DMS53 treated with DMSO at 0.1 percent for 48 hours (cell line): Measurements from ENCODE around the gene TST.
A peak's percentile ranks its signal among the peaks of the same experiment; 100 is the strongest.

Experiments
- DNase-seq: peaks from one replicate; lab custom pipeline; 2025; ENCODE audit not compliant: unreplicated experiment; lab: John Stamatoyannopoulos, UW

The TST gene

DNA sequence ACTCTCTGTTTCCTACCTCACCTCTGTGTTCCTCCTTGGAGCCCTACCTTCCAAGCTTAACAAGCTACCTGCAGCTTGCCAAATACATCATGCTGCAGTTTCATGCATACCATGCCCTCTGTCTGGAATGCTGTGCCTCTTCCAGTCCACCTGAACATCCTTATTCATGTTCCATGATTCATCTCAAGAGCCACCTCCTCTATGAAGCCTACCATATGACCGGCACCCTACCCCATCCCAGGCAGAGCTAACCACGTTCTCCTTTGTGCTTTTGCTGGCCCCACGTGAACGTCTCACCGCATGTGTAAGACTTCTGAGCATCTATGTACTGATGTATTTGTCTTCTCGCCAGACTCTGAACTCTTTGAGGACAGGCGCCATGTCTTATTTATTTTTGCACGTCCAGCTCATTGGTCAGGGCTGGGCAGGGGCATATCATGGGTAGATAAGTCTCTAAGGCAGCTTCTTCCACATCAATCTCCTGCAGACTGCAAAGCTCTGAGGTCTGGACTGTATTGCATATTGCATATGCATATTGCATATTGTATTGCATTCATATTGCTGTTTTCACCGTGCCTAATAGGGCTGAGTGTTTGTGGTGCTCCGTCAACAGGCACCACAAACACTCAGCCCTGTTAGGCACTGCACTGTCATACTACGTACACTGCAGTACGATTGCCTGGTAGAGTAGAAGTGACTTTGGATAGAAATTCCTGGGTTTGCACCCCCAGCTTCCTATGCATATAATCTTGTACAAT lies 31.0 kb downstream of the TST start:
- DNase-seq: no peak

DNA sequence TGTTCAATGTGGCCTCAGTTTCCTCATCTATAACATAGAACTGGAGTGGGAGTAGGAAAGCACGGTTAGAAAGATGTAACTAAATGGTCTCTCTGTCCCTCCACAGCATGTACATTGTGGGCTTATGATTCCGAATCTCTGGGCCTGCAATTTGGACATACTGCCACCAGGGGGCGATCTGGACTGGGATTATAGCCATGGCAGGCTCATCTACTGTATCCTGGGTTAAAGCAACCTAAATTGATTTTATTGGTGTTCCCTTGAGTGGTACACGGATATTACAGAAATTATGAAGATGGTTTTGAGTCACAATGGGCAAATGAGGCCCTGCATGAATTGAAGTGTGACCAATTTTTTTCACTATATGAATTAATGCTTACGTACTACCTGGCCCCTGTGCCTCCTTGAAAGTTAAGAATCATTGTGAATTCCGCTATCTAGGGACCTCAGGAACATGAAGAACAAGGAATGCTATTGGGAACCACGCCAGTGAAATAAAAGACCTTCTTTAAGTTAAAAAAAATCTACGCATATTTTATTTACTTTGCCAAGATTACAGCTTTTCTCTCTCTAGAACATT lies 32.9 kb downstream of the TST start:
- no peak for DNase-seq

DNA sequence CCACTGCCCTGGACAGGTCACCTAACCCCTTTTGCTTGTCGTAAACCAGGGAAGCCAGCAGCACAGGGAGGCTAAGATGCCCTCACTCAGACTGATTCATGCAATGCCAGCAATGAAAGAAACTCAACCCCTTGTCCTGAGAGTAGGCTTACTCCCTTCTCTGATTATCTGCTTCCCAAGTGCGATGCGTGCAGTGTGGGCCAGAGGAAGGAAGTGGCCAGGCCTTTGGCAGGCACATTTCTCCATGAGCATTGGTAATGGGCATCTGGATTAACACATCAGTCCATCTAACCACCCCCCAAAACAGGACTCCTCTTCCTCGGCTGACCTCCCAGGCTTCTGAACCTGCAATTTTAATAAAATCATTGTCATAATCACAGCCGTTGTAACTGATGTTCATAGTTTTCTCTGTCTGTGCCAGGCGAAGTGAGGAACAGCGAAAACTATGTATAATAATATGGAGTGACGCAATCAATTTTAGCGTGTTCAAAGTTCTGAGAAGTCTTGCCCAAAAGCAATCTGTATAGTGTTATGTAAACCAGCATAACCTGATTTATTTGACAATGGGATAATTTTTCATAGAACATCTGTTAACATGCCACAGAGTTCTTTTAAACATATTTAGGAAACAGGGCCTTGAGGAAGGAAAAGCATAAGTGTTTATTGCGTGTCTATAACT lies 33.9 kb downstream of the TST start:
- no peak for DNase-seq

DNA sequence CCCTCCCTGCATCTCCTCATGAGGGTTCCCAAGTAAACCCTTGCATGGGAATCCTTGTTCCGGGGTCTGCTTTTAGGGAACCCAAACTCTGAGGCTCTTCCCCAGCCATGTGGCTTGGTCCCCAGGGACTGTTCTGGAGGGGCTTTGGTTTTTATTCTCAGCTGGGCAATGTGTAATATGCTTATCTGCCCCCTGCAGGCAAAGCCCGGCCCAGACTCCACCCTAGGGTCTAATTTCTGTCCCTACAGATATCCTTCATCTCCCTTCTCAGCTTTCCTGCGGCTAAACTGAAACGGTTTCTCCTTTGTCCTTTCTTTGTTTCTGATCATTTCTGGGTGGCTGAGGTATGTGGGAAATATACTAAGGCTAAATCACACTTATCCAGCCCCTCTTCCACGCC lies 37.1 kb downstream of the TST start:
- no peak for DNase-seq

DNA sequence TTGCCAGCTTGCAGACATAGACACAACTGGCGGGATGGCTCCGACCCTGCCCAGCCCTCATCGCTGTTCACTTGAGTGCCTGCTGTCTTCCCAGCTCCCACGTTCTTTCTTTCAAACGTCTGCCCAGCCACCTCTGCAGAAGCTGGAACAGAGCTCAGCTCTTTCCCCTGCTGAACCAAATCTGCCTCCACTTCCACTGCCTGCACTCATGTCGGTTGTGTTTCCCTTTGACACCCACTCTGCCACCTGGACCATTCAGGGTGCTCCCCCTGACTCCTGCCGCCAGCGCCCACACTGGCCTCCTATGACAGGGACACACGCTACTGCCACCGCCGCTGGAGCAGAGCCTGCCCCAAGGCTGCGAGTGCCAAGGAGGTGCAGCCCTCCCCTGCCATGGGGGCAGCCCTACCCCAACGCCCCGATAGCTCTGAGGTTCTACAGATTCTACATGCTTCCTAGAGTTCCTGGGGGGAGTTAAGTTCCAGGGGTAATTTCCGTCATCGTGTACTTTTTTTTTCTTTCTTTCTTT lies 37.9 kb downstream of the TST start:
- DNase-seq: no peak

DNA sequence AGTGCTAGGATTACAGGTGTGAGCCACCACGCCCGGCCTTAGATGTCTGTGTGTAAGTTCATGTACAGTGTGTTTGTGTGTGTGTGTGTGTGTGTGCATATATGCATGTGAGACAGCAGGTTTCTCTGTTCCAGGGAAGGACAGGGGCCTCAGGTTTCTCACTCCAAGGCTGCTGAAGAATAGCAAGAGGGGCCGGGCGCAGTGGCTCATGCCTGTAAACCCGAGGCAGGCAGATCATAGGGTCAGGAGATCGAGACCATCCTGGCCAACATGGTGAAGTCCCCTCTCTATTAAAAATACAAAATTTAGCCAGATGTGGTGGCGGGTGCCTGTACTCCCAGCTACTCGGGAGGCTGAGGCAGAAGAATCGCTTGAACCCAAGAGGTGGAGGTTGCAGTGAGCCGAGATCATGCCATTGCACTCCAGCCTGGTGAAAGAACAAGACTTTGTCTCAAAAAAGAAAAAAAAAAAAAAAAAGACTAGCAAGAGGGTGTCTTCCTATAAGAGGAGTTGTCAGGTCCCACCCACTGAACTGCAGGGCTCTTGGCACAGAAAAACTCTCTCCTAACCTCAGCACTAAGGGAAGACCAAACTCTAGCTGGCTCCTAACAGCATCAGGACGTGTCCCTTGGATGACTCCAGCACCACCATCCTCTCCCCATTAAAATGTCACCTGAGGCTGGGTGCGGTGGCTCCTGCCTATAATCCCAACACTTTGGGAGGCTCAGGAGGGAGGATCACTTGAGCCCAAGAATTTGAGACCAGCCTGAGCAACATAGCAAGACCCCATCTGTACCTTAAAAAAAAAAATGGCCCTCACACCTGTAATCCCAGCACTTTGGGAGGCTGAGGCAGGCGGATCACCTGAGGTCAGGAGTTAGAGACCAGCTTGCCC lies 40.0 kb downstream of the TST start:
- DNase-seq: no peak

DNA sequence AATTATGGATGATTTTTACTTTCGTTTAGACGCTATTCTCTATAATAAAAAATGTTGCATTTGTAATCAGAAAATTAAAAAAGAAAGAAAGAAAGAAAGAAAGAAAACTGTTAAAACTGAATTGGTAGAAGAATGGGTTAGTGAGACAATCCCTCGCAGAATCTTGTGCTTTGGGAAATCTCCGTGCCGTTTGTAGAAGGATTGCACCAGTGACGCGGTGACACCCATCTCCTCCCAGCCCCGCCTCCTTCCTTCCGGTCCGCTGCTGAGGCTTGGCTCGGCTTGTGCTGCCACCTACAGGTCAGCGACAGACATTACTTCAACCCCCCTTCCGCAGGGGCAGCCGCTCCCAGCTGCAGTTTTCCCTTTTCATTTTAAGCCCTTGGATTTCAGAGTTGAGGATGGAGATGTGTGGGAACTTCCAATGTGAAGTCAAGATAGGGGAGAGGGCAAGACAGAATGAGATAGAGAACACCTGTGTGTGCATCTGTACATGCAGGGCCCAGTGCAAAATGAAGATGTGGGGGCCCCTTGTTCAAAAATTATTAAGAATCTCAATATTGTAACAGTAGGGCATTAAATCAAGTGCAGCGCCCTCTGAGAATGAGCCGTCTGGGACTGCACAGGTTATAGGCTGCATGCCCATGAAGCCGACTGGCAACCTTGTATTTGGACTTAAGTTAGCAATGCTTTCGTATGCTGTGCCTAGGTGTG lies 41.1 kb downstream of the TST start:
- peak; percentile 2 for DNase-seq

DNA sequence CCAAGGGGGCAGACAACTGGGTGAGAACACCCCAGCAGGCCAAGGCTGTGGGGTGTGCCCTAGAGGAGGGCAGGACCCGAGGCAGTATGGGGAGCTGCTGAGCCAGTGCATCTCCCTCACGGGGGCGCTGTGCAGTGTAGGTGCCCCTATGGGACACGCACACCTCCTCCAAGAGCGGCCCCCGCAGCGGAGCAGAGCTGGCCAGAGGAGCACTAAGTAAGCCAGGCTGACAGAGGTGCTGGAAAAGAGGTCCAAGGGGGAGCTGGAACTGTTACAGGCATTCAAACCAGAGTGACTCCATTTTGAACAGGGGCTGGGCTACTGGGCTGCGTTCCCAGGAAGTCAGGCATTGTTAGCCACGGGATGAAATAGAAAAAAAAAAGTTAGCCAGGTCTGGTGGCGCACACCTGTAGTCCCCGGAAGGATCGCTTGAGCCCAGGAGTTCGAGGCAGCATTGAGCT lies 41.8 kb downstream of the TST start:
- DNase-seq: no peak

DNA sequence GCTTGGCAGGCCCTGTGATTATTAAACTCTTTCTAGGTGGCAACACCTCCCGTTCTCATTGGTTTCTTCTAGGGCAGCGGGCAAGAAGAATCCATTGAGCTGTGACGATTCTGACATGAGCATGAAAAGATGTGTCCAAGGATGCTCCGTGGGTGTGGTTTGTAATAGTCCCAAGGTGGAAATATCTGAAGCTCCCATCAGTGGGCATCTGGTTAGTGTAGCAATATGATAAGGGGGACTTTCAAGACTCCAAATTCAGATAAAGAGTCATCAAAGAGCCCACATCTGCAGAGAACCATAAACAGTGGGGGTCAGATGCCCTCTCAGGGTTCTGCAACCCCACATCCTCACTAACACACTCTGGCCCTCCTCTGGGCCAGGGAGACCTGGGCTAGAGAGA lies 42.6 kb downstream of the TST start:
- no peak for DNase-seq

DNA sequence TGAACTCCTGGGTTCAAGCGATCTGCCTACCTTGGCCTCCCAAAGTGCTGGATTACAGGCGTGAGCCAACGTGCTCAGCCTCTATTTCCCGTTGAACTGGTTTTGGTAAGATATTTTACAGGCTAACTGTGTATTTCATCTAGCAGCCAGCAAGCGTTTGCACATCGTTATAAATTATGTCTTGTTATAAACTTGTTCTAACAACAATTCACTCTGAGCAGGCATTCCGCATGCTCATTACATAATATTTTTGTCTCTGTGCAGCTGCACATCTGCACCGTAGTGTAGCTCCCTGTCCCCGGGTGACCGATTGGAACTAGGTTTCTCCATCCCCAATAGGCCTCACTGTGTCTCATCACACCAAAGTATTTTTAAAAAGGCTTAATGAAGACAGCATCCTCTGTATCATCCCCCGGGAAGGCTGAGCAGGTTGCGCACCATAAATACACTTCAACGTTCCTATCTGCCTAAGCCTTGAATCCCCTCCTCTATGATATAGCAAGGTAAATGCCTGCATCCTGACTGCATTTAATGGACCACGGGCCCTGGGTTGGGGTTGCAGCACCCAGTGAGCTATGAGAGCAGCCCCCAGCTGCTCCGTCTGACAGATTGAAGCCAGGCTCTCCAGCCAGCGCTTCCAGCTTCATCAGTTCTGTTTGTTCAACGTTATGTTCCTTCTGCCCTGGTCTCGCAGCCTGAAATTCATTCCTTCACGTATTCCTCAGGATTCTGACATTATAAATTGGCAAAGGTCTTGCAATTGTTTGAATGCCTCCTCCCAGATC lies 47.7 kb downstream of the TST start:
- no peak for DNase-seq

DNA sequence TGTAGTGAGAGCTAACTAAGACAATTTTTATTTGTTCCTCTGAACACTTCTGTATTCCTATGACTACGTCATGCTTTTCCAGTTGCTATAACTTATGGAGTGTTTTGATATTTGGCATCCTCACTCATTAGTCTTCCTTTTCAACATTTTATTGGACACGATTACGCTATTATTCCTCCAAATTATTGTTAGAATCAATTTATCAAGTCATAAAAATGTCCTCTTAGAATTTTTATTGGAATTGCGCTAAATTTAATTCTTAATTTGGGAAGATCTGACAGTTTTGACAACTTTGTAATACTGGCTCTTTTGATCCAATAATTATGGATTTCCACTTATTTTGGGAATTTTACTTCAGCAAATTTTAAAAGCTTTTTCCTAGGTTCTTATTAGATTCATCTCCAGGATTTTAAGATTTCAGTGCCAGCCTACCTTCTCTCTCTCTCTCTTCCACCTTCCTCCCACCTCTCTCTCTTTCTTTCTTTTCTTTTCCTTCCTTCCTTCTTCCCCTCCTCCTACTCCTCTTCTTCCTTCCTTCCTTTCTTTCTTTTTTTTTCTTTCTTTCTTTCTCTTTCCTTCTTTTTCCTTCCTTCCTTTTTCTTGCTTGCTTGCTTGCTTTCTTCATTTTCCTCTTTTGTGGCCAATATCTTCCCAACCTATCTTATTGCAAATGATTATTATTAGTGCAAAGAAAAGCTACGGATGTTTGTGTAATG lies 50.8 kb downstream of the TST start:
- no peak for DNase-seq

DNA sequence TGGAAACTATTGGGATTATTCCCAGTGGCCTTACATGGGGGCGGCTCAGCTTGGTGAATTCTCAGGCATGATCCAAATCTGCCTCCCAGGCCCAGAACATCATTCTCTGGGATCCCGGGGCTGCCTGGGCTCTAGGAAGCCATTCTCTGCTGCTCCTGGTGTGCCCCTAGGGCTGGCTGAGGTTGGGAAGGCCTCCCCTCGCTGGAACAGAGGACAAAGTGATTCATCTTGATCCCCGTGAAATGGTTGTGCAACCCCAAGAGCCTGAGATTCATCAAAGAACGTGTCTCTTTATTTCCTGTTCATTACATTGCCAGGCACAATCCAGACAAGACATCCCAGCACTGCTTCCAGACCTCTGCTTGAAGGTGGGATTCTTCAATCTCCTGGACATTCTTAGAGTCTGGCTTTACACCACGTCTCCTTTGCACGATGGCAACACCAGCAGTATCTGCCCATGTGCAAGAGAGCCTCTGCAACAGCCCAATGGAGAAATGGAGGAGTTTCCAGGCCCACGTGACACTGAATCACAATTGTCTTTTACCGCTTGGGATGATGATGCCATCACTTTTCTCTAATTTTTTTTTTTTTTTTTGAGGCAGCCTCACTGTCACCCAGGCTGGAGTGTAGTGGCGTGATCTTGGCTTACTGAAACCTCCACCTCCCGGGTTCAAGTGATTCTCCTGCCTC lies 52.3 kb downstream of the TST start:
- no peak for DNase-seq

DNA sequence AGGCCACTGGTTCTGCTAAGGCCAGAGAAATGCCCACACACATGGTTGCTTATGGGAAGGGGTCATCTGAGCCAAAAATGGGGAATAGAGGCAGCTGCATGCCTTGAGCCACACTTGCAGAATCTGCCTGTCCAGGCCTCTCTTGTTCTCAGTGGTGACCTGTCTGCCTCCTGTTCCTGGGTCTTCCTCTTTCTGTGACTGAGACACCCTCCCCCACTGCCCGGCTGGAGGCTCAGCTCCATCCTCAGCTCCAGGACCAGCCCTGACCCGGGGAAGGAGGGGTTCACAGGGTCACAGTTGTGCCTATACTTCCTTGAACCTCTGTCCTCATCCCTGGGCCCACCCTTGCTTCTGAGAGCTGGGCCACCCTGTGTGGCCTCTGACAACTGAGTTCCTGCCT lies 53.6 kb downstream of the TST start:
- DNase-seq: no peak

DNA sequence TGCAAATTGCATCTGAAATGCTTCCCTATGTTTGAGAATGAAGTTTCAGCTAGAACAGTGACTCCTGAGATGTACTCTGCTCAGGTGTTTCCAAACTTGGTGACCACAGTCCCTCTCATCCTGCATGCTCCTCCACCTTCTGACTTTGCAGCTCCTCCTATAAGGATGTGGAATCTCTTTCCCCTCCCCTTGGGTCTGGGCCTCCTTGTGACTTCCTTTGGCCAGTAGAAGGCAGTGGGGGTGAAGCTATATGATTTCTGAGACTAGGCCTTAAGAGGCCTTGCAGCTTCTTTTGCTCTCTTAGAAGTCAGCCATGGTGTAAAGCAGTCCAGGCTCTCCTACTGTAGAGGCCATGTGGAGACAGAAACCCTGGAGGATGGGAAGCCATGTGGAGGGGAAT lies 55.1 kb downstream of the TST start:
- DNase-seq: no peak

DNA sequence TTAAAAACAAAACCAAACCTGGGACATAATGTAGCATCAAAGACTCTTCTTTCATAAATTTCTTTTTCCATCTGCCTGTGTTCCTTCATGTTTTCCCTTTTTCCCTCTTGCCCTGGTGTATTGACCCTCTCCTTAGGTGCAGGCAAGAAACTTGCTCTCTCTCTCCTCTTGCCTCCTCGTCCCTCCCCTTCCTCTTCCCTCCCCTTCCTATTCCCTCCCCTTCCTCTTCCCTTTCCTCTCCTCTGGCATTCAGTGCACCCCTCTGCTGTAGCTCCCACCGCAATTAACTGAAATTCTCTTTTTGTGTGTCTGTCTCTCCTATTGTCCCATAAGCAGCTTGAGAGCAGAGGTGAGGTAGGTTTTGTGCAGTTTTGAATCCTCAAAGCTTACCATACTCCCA lies 55.9 kb downstream of the TST start:
- no peak for DNase-seq

DNA sequence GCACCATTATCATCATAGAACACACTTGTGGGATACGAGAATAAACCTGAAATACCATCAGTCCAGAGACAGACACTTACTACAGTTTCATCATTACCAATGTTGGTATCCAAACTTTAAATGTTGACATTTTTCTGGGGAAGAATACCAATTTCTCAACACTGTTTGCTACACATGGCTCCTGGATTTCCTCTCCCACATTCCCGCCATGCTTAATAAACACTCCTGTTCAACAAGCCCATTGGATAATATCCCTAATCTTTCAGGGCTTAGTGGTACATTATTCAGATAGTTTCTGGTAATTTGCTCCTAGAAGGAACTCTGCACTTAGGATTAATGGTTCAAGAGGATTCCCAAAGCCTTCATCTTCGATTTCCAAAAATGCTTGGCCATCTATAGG lies 57.6 kb downstream of the TST start:
- no peak for DNase-seq
